ENCODE measurements around the gene CD300C. TPM values are rescaled to one million over a fixed set of nuclear protein-coding genes. Genes with fewer than 3 reads are reported as not detected.

The CD300C gene
- total RNA-seq = not detected

GRCh38 chr17:74545843-74546230, at the start of gene CD300C:
CD300C (minus strand) TSS chr17:74546115; CDS start chr17:74545782, 333 bp downstream.

GRCh38 chr17:74592087-74592990, 46.4 kb upstream of the CD300C start, which contains the start of gene CD300LD:
CD300LD (minus strand) TSS chr17:74592283; CDS start chr17:74592202, 81 bp downstream.

GRCh38 chr17:74567397-74567796, 21.5 kb upstream of the CD300C start, which contains the start of gene CD300H:
CD300H (minus strand) TSS chr17:74567509.

GRCh38 chr17:74531231-74531761, 14.6 kb downstream of the CD300C start, which contains the start of gene CD300LB:
CD300LB (minus strand) TSS chr17:74531475; CDS start chr17:74531350, 125 bp downstream.

Other genes with a start within 250 kb of the CD300C start
- not detected for gene KIF19, start 219.9 kb downstream of the CD300C start, total RNA-seq
- gene BTBD17, start 184.2 kb downstream of the CD300C start, total RNA-seq = not detected
- not detected for gene GPR142, start 178.6 kb downstream of the CD300C start, total RNA-seq
- gene GPRC5C, start 114.0 kb downstream of the CD300C start, total RNA-seq = 1 to 10 TPM in 1 of 2 donors, under 1 TPM in 1; under 0.01 to 3.3 TPM
- gene CD300A, start 79.5 kb downstream of the CD300C start, total RNA-seq = not detected
- not detected for gene CD300LB, start 14.6 kb downstream of the CD300C start, total RNA-seq
- not detected for gene CD300H, start 21.4 kb upstream of the CD300C start, total RNA-seq
- not detected for gene CD300LD, start 46.2 kb upstream of the CD300C start, total RNA-seq
- gene CD300E, start 77.6 kb upstream of the CD300C start, total RNA-seq = not detected
- not detected for gene CD300LF, start 166.8 kb upstream of the CD300C start, total RNA-seq
- gene RAB37, start 191.1 kb upstream of the CD300C start, total RNA-seq = under 1 TPM in 1 of 2 donors, not detected in 1; under 0.01 TPM
- gene NHERF1, start 202.5 kb upstream of the CD300C start, total RNA-seq = 10 to 100 TPM in 1 of 2 donors, 1 to 10 TPM in 1; 8.9 to 21.6 TPM
- gene NAT9, start 230.2 kb upstream of the CD300C start, total RNA-seq = 10 to 100 TPM; 18.6 to 23.0 TPM

Measured in melanocyte of skin (primary cell).